ENCODE results near the gene HES5. TPM values are rescaled to one million over a fixed set of nuclear protein-coding genes. Genes with fewer than 3 reads are reported as not detected.

The HES5 gene
- total and polyA plus RNA-seq, 2 of the 13 experiments (the other 11 are each of a cell fraction or from before 2014, with no cell fraction given): not detected

- DNase-seq (ENCODE audit: low spot score) (peak; percentile 75), FAIRE-seq (peak; percentile 15), ATAC-seq (peak; percentile 56)
- Histone ChIP-seq H4K20me1 (ENCODE audit: insufficient read depth, low read length) (no peaks in the 10 kb centered on the region), H3K36me3 (replicated peaks in 1 of 2; ENCODE audit: control insufficient read depth in 1 of 2, insufficient read depth in 2 of 2, low read length in 2 of 2) (no peaks in the 10 kb centered on the region), H3K79me2 (ENCODE audit: insufficient read depth, low read length) (no peaks in the 10 kb centered on the region), H3K4me2 (ENCODE audit: low read depth, low read length) (peak overlapping the region; percentile 85), H3K4me3 (replicated peaks in 1 of 3; ENCODE audit: insufficient read depth in 1 of 3, low read depth in 2 of 3, low read length in 3 of 3) (peak overlapping the region; percentile 61 to 80 (median 64)), H3K9ac (ENCODE audit: insufficient read depth, low read depth, low read length) (peak overlapping the region; percentile 76), H3K27ac (ENCODE audit: extremely low read length, insufficient read depth, low read length) (peak overlapping the region; percentile 51), H2AFZ (ENCODE audit: low read length) (no peak overlapping the region), H3K9me3 (ENCODE audit: low read length) (no peaks in the 10 kb centered on the region), H3K4me1 (ENCODE audit: insufficient read depth, low read length) (peaks cover 82% of the 10 kb centered on the region), H3K27me3 (ENCODE audit: control insufficient read depth in 1 of 2, insufficient read depth in 2 of 2, low read length in 2 of 2) (peaks cover 4 to 6% of the 10 kb centered on the region in 2 experiments; a peak in 2 of 5 replicates)
- WGBS (ENCODE audit: low lambda C conversion rate): 0% methylated on average over 8 of the region's 52 CpGs
- ChIA-PET CTCF (ENCODE audit: low intra/inter-chr PET ratio, low total read pairs) (interaction anchor here (2.0 kb wide), 1 partner anchor 133 kb away, joined by 18 read pairs; no protein-coding TSS in a partner anchor), POLR2A (interaction anchor here (0.6 to 3.4 kb wide), 20 partner anchors 9 to 1308 kb away, joined by 3 to 38 read pairs (median 5); partner anchors contain the start of genes MORN1, PANK4, PEX10 and PRXL2B)
- TSS peak; percentile 79 for BruUV-seq (replicated peaks)
- in situ Hi-C loops (cut with HindIII; ENCODE audit: extremely low pct_ligation_motif_present, low pct_unique_long_range_greater_than_20kb): loop anchor here (5.0 kb wide), 1 partner anchor 134 kb away; the partner anchor contains the start of gene PEX10
- intact Hi-C loops (cut with micrococcal nuclease; ENCODE audit: unreplicated experiment): loop anchor here (2.0 kb wide), 1 partner anchor 20 kb away; the partner anchor contains the start of gene PANK4
- TF ChIP-seq DNMT1 (CRISPR knock-in tag; IDR thresholded peaks at IDR 0.05): no peak
- no peak for TF ChIP-seq SETDB1 (CRISPR knock-in tag; IDR thresholded peaks at IDR 0.05; ENCODE audit: borderline replicate concordance)
- no peak for TF ChIP-seq ZNF678 (CRISPR knock-in tag; IDR thresholded peaks at IDR 0.05)
- no peak for TF ChIP-seq KDM4B (CRISPR knock-in tag; IDR thresholded peaks at IDR 0.05)
- TF ChIP-seq SMARCE1 (IDR thresholded peaks at IDR 0.05; ENCODE audit: borderline replicate concordance): no peak
- TF ChIP-seq ZNF180 (CRISPR knock-in tag; IDR thresholded peaks at IDR 0.05; ENCODE audit: borderline replicate concordance, low read depth): no peak
- TF ChIP-seq MED1 (CRISPR knock-in tag; IDR thresholded peaks at IDR 0.05): no peak
- TF ChIP-seq, protein P1, sequence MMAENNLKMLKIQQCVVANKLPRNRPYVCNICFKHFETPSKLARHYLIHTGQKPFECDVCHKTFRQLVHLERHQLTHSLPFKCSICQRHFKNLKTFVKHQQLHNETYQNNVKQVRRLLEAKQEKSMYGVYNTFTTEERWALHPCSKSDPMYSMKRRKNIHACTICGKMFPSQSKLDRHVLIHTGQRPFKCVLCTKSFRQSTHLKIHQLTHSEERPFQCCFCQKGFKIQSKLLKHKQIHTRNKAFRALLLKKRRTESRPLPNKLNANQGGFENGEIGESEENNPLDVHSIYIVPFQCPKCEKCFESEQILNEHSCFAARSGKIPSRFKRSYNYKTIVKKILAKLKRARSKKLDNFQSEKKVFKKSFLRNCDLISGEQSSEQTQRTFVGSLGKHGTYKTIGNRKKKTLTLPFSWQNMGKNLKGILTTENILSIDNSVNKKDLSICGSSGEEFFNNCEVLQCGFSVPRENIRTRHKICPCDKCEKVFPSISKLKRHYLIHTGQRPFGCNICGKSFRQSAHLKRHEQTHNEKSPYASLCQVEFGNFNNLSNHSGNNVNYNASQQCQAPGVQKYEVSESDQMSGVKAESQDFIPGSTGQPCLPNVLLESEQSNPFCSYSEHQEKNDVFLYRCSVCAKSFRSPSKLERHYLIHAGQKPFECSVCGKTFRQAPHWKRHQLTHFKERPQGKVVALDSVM (CRISPR knock-in tag; IDR thresholded peaks at IDR 0.05): peak; percentile 49; the same call in 1 of the 2 replicates
- TF ChIP-seq HDAC6 (IDR thresholded peaks at IDR 0.05; ENCODE audit: low read depth, low read length): no peak
- TF ChIP-seq HOXA9 (CRISPR knock-in tag; IDR thresholded peaks at IDR 0.05; ENCODE audit: borderline replicate concordance): no peak
- no peak for TF ChIP-seq NR2C2 (CRISPR knock-in tag; IDR thresholded peaks at IDR 0.05; ENCODE audit: borderline replicate concordance)
- no peak for TF ChIP-seq SOX6 (IDR thresholded peaks at IDR 0.05)
- no peak; the same call in 1 of the 2 replicates for TF ChIP-seq SOX6 (CRISPR knock-in tag; IDR thresholded peaks at IDR 0.05)
- TF ChIP-seq ZBTB20 (CRISPR knock-in tag; IDR thresholded peaks at IDR 0.05; ENCODE audit: borderline replicate concordance, low read depth): no peak
- no peak for TF ChIP-seq NR2F2 (IDR thresholded peaks at IDR 0.05; ENCODE audit: borderline replicate concordance, low read depth)
- TF ChIP-seq, protein P2, sequence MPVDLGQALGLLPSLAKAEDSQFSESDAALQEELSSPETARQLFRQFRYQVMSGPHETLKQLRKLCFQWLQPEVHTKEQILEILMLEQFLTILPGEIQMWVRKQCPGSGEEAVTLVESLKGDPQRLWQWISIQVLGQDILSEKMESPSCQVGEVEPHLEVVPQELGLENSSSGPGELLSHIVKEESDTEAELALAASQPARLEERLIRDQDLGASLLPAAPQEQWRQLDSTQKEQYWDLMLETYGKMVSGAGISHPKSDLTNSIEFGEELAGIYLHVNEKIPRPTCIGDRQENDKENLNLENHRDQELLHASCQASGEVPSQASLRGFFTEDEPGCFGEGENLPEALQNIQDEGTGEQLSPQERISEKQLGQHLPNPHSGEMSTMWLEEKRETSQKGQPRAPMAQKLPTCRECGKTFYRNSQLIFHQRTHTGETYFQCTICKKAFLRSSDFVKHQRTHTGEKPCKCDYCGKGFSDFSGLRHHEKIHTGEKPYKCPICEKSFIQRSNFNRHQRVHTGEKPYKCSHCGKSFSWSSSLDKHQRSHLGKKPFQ (CRISPR knock-in tag; IDR thresholded peaks at IDR 0.05; ENCODE audit: insufficient replicate concordance): peak; percentile 32
- TF ChIP-seq ATF5 (CRISPR knock-in tag; IDR thresholded peaks at IDR 0.05; ENCODE audit: low read depth): no peak
- TF ChIP-seq ZNF234 (CRISPR knock-in tag; conservative IDR thresholded peaks at IDR 0.05): no peak
- TF ChIP-seq SUZ12 (IDR thresholded peaks at IDR 0.05; ENCODE audit: low read depth, low read length): no peak
- TF ChIP-seq U2AF1 (optimal IDR thresholded peaks at IDR 0.05; ENCODE audit: low read depth, low read length): no peak
- no peak for TF ChIP-seq ZIK1 (CRISPR knock-in tag; IDR thresholded peaks at IDR 0.05; ENCODE audit: borderline replicate concordance, low read depth)
These were observed 16.6 kb upstream of the HES5 start for GRCh38 chr1:2546515-2547209.

Measured in HepG2 (cell line).